ENCODE measurements around the gene PIEZO1.

PIEZO1 gene

GRCh38 chr16:88815901-88816589 is 31.0 kb upstream of the PIEZO1 start:
- peak; percentile 19 for DNase-seq (ENCODE audit: low read depth, low spot score)

GRCh38 chr16:88815227-88815626 is 30.2 kb upstream of the PIEZO1 start:
- no peak for DNase-seq (ENCODE audit: low read depth, low spot score)

GRCh38 chr16:88814144-88814502 is 29.1 kb upstream of the PIEZO1 start:
- no peak for DNase-seq (ENCODE audit: low read depth, low spot score)

GRCh38 chr16:88813269-88814143 is 28.5 kb upstream of the PIEZO1 start:
- no peak for DNase-seq (ENCODE audit: low read depth, low spot score)

- no peak for DNase-seq (ENCODE audit: low read depth, low spot score)
Measured at GRCh38 chr16:88812513-88813268, 27.7 kb upstream of the PIEZO1 start.

- DNase-seq (ENCODE audit: low read depth, low spot score): peak; percentile 94
Measured at GRCh38 chr16:88811769-88812512, 26.9 kb upstream of the PIEZO1 start, which contains the start of gene APRT. TSS of gene APRT (minus strand) at chr16:88811928. CDS start at chr16:88811899, 29 bp downstream.

- peak; percentile 46 for DNase-seq (ENCODE audit: low read depth, low spot score)
Measured at GRCh38 chr16:88810912-88811768, 26.1 kb upstream of the PIEZO1 start.

- no peak for DNase-seq (ENCODE audit: low read depth, low spot score)
Measured at GRCh38 chr16:88810166-88810911, 25.3 kb upstream of the PIEZO1 start.

GRCh38 chr16:88809676-88810165 is 24.7 kb upstream of the PIEZO1 start:
- DNase-seq (ENCODE audit: low read depth, low spot score): no peak

GRCh38 chr16:88809068-88809675 is 24.2 kb upstream of the PIEZO1 start:
- DNase-seq (ENCODE audit: low read depth, low spot score): no peak

GRCh38 chr16:88807626-88808453 is 22.8 kb upstream of the PIEZO1 start:
- DNase-seq (ENCODE audit: low read depth, low spot score): no peak

- DNase-seq (ENCODE audit: low read depth, low spot score): no peak
Measured at GRCh38 chr16:88807142-88807625, 22.2 kb upstream of the PIEZO1 start.

- DNase-seq (ENCODE audit: low read depth, low spot score): no peak
Measured at GRCh38 chr16:88806491-88807111, 21.6 kb upstream of the PIEZO1 start.

- DNase-seq (ENCODE audit: low read depth, low spot score): no peak
Measured at GRCh38 chr16:88805887-88806393, 20.9 kb upstream of the PIEZO1 start.

- no peak for DNase-seq (ENCODE audit: low read depth, low spot score)
Measured at GRCh38 chr16:88805340-88805715, 20.3 kb upstream of the PIEZO1 start.

- DNase-seq (ENCODE audit: low read depth, low spot score): no peak
Measured at GRCh38 chr16:88804552-88805339, 19.7 kb upstream of the PIEZO1 start.

- DNase-seq (ENCODE audit: low read depth, low spot score): no peak
Measured at GRCh38 chr16:88804173-88804551, 19.1 kb upstream of the PIEZO1 start.

Measured in activated naive CD8-positive, alpha-beta T cell treated with anti-CD3 and anti-CD28 coated beads, Interleukin-2, amount 50 U/mL, for 16 hours (primary cell).